Hepatocyte (in vitro differentiated cells): ENCODE results near the gene CDC34.

Source experiments
- EZH2 ChIP-seq: fragments of 200-600 bp; sonication (generic); IDR thresholded peaks from 2 replicates; pipeline ENCODE4 v1.6.1; 2016; ENCODE audit warnings: antibody characterized with exemption, mild to moderate bottlenecking, borderline replicate concordance
- EZH2phosphoT487 ChIP-seq: fragments of 200-600 bp; sonication (generic); IDR thresholded peaks from one replicate; pipeline ENCODE4 v1.6.1; 2018; ENCODE audit warnings: antibody characterized with exemption, mild to moderate bottlenecking, low read depth, moderate library complexity; ENCODE audit not compliant: unreplicated experiment, severe bottlenecking
- TF ChIP-seq, protein P1 (sequence below): fragments of 200-600 bp; sonication (generic); IDR thresholded peaks from 2 replicates; pipeline ENCODE4 v1.5.1; 2016; ENCODE audit warnings: antibody characterized with exemption, mild to moderate bottlenecking; ENCODE audit not compliant: poor library complexity

DNA sequence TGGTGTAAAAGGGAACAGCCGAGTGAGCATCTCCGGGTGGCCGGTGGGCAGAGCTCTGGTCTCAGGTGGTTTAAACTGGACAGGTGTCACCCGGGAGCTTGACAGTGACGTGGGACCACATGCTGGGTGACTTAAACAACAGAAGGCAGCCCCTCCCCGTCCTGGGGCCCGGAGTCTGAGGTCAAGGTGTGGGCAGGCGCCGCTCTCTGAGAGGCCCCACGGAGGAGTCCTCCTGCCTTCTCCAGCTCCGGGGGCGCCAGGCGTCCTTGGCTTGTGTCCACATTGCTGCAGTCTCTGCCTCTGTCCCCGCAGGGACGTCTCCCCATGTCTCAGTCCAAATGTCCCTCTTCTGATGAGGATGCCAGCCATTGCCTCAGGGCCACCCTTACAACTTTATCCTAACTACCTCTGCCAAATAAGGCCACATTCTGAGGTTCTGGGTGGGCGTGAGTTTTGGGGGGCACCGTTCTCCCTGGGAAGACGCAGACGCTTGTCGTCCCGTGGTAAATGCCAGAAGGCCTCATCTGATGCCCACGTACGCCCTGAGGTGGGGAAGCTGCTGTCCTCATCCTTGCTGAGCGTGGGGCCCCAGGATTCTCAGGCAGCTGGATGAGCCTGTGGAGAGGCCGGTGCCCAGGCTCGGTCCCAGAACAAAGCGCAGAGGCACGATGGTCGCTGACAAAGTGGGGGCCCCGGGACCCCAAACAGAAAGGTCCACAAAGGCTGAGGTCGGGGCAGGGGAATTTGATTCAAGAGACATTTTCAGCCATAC, 25.2 kb downstream of the CDC34 start:
- no peak for TF ChIP-seq EZH2
- TF ChIP-seq, protein P1, sequence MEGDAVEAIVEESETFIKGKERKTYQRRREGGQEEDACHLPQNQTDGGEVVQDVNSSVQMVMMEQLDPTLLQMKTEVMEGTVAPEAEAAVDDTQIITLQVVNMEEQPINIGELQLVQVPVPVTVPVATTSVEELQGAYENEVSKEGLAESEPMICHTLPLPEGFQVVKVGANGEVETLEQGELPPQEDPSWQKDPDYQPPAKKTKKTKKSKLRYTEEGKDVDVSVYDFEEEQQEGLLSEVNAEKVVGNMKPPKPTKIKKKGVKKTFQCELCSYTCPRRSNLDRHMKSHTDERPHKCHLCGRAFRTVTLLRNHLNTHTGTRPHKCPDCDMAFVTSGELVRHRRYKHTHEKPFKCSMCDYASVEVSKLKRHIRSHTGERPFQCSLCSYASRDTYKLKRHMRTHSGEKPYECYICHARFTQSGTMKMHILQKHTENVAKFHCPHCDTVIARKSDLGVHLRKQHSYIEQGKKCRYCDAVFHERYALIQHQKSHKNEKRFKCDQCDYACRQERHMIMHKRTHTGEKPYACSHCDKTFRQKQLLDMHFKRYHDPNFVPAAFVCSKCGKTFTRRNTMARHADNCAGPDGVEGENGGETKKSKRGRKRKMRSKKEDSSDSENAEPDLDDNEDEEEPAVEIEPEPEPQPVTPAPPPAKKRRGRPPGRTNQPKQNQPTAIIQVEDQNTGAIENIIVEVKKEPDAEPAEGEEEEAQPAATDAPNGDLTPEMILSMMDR: no peak
- TF ChIP-seq EZH2phosphoT487: no peak
